ENCODE data around the gene NECAP2. TPM values are rescaled to one million over a fixed set of nuclear protein-coding genes. Genes with fewer than 3 reads are reported as not detected.
A peak's percentile ranks its signal among the peaks of the same experiment; 100 is the strongest.

NECAP2 gene
- total and polyA plus RNA-seq, 10 of the 15 experiments (the other 5 are each of a cell fraction or from before 2014, with no cell fraction given): 16.3 to 98.0 (median 57.4) TPM

- POLR2A ChIA-PET: interaction anchor here (0.6 kb wide), 1 partner anchor 52 kb away, joined by 3 read pairs; no protein-coding TSS in a partner anchor
- no TSS peak for BruUV-seq (replicated peaks)
- RAD21 ChIA-PET (ENCODE audit: unreplicated experiment): no interaction called here
Measured at GRCh38 chr1:16430606-16431005, 9.9 kb upstream of the NECAP2 start.

More at GRCh38 chr1:16430606-16431005, 9.9 kb upstream of the NECAP2 start:
- Histone ChIP-seq H3K79me2 (ENCODE audit: control insufficient read depth, insufficient read depth, low read length) (no peaks in the 10 kb centered on the region), H3K27me3 (replicated peaks in 1 of 2; ENCODE audit: control insufficient read depth in 2 of 2, insufficient read depth in 2 of 2, low read length in 1 of 2) (no peaks in the 10 kb centered on the region), H2AFZ (ENCODE audit: control insufficient read depth, low read depth, low read length) (peak overlapping the region; percentile 10; the same call in 1 of the 2 replicates), H4K20me1 (ENCODE audit: control insufficient read depth, insufficient read depth) (no peaks in the 10 kb centered on the region), H3K9ac (ENCODE audit: control insufficient read depth, insufficient read depth, low read length) (no peak overlapping the region), H3K4me1 (ENCODE audit: control insufficient read depth, insufficient read depth, low read length) (peaks cover 9% of the 10 kb centered on the region), H3K27ac (ENCODE audit: control insufficient read depth, insufficient read depth) (no peak overlapping the region), H3K36me3 (ENCODE audit: control insufficient read depth in 2 of 2, insufficient read depth in 2 of 2, low read length in 1 of 2) (no peaks in the 10 kb centered on the region), H3K4me3 (no peak overlapping the region), H3K4me2 (ENCODE audit: control insufficient read depth, insufficient read depth) (no peak overlapping the region), H3K9me3 (replicated peaks; ENCODE audit: control insufficient read depth, insufficient read depth, low read length) (no peaks in the 10 kb centered on the region)
- TF ChIP-seq MEF2A (IDR thresholded peaks at IDR 0.05; ENCODE audit: insufficient read depth, low read depth, low read length): no peak
- TF ChIP-seq, protein P1, sequence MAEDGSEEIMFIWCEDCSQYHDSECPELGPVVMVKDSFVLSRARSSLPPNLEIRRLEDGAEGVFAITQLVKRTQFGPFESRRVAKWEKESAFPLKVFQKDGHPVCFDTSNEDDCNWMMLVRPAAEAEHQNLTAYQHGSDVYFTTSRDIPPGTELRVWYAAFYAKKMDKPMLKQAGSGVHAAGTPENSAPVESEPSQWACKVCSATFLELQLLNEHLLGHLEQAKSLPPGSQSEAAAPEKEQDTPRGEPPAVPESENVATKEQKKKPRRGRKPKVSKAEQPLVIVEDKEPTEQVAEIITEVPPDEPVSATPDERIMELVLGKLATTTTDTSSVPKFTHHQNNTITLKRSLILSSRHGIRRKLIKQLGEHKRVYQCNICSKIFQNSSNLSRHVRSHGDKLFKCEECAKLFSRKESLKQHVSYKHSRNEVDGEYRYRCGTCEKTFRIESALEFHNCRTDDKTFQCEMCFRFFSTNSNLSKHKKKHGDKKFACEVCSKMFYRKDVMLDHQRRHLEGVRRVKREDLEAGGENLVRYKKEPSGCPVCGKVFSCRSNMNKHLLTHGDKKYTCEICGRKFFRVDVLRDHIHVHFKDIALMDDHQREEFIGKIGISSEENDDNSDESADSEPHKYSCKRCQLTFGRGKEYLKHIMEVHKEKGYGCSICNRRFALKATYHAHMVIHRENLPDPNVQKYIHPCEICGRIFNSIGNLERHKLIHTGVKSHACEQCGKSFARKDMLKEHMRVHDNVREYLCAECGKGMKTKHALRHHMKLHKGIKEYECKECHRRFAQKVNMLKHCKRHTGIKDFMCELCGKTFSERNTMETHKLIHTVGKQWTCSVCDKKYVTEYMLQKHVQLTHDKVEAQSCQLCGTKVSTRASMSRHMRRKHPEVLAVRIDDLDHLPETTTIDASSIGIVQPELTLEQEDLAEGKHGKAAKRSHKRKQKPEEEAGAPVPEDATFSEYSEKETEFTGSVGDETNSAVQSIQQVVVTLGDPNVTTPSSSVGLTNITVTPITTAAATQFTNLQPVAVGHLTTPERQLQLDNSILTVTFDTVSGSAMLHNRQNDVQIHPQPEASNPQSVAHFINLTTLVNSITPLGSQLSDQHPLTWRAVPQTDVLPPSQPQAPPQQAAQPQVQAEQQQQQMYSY (CRISPR knock-in tag; IDR thresholded peaks at IDR 0.05): no peak
- TF ChIP-seq NFYB (IDR thresholded peaks at IDR 0.05; ENCODE audit: insufficient read depth, low read depth, low read length): peak; percentile 67
- ChIA-PET SMC1A (ENCODE audit: uncharacterized antibody, unreplicated experiment) (interaction anchor here (0.7 to 1.4 kb wide), 3 partner anchors 10 to 61 kb away, joined by 3 read pairs; partner anchors contain the start of gene NECAP2), CTCF (interaction anchor here (1.5 kb wide), 1 partner anchor 9 kb away, joined by 4 read pairs; no protein-coding TSS in a partner anchor)
- ATAC-seq (peak; percentile 61; the same call in 2 of the 3 replicates), DNase-seq (ENCODE audit: low read depth, low spot score) (no peak), FAIRE-seq (no peak)
- 77% methylated on average over 3 of the region's 3 CpGs for WGBS (ENCODE audit: insufficient coverage, insufficient replicate concordance, low lambda C conversion rate, missing lambda C conversion rate)
- in situ Hi-C loops (cut with MboI): no loop called here
- intact Hi-C loops (cut with micrococcal nuclease; ENCODE audit: unreplicated experiment): no loop called here

Data from GM12878 (cell line).